Stomach (tissue), 4 donors: ENCODE results near the gene ADGRD1.

Experiments
- EP300 ChIP-seq: sonication (generic); formaldehyde crosslinking; IDR thresholded peaks from one replicate; pipeline ENCODE4 v1.6.1; 2017; ENCODE audit warnings: antibody characterized with exemption
- TF ChIP-seq, protein P1 (sequence below), 7 experiments: fragments of 450-650 bp in 4 of 7; fragments of 200-600 bp in 3 of 7; sonication (generic) in 3 of 7; IDR thresholded peaks; one replicate each; pipeline ENCODE4 v1.5.1; 2016 to 2019; ENCODE audit warnings: antibody characterized with exemption in 7 of 7, control low read depth in 2 of 7, mild to moderate bottlenecking in 1 of 7

GRCh38 chr12:131139363-131140068, 185.8 kb downstream of the ADGRD1 start:
- no peak for TF ChIP-seq EP300
- TF ChIP-seq, protein P1, sequence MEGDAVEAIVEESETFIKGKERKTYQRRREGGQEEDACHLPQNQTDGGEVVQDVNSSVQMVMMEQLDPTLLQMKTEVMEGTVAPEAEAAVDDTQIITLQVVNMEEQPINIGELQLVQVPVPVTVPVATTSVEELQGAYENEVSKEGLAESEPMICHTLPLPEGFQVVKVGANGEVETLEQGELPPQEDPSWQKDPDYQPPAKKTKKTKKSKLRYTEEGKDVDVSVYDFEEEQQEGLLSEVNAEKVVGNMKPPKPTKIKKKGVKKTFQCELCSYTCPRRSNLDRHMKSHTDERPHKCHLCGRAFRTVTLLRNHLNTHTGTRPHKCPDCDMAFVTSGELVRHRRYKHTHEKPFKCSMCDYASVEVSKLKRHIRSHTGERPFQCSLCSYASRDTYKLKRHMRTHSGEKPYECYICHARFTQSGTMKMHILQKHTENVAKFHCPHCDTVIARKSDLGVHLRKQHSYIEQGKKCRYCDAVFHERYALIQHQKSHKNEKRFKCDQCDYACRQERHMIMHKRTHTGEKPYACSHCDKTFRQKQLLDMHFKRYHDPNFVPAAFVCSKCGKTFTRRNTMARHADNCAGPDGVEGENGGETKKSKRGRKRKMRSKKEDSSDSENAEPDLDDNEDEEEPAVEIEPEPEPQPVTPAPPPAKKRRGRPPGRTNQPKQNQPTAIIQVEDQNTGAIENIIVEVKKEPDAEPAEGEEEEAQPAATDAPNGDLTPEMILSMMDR (IDR thresholded peaks at IDR 0.05): no peak
